Activated CD4-positive, alpha-beta T cell treated with anti-CD3 and anti-CD28 coated beads, Interleukin-2, amount 50 U/mL, for 1 hour (primary cell): ENCODE data around the gene POU4F1.

Source experiments
- DNase-seq: peaks from one replicate; pipeline ENCODE4 v3.0.0-alpha.2; 2020

POU4F1 gene

GRCh38 chr13:78589206-78589605 lies 14.1 kb downstream of the POU4F1 start:
- no peak for DNase-seq

GRCh38 chr13:78587395-78587794 lies 16.0 kb downstream of the POU4F1 start:
- no peak for DNase-seq

GRCh38 chr13:78586706-78587105 lies 16.6 kb downstream of the POU4F1 start:
- DNase-seq: no peak

GRCh38 chr13:78576261-78576660 lies 27.1 kb downstream of the POU4F1 start:
- no peak for DNase-seq

GRCh38 chr13:78572459-78572858 lies 30.9 kb downstream of the POU4F1 start:
- no peak for DNase-seq

GRCh38 chr13:78569029-78569428 lies 34.3 kb downstream of the POU4F1 start:
- no peak for DNase-seq

GRCh38 chr13:78566631-78567030 lies 36.7 kb downstream of the POU4F1 start:
- DNase-seq: no peak

GRCh38 chr13:78562237-78562889 lies 41.0 kb downstream of the POU4F1 start:
- no peak for DNase-seq
